Activated CD8-positive, alpha-beta T cell treated with anti-CD3 and anti-CD28 coated beads for 36 hours (primary cell): ENCODE data around the gene CD300E. TPM values are rescaled to one million over a fixed set of nuclear protein-coding genes. Genes with fewer than 3 reads are reported as not detected.
A peak's percentile ranks its signal among the peaks of the same experiment; 100 is the strongest.

Experiments
- ATAC-seq: fragments of 200-7000 bp; cut with Tn5 transposase; one replicate; pipeline ENCODE4 v1.10.0; 2021; ENCODE audit warnings: mild to moderate bottlenecking, moderate library complexity
- CTCF ChIA-PET: fragments of 350-600 bp; sonication (Branson Sonifier 250); formaldehyde crosslinking; loops from one replicate; lab custom pipeline; 2021; ENCODE audit warnings: antibody characterized with exemption; lab: Charles Lee
- POLR2A ChIA-PET: fragments of 350-600 bp; sonication (Branson Sonifier 250); formaldehyde crosslinking; loops from one replicate; lab custom pipeline; 2021; ENCODE audit warnings: antibody characterized with exemption; lab: Charles Lee
- DNase-seq: peaks from one replicate; pipeline ENCODE4 v3.0.0-alpha.2; 2020
- H3K27ac Mint-ChIP-seq: one replicate; pipeline ENCODE4 v1.8.0; 2021; ENCODE audit warnings: mild to moderate bottlenecking, mixed read lengths
- H3K27me3 Mint-ChIP-seq: one replicate; pipeline ENCODE4 v1.8.0; 2021; ENCODE audit warnings: mixed read lengths
- H3K36me3 Mint-ChIP-seq: one replicate; pipeline ENCODE4 v1.8.0; 2021; ENCODE audit warnings: low read depth, mixed read lengths
- H3K4me1 Mint-ChIP-seq: one replicate; pipeline ENCODE4 v1.8.0; 2021; ENCODE audit warnings: low read depth, mixed read lengths
- H3K4me3 Mint-ChIP-seq: one replicate; pipeline ENCODE4 v1.8.0; 2021; ENCODE audit warnings: mild to moderate bottlenecking, moderate library complexity, mixed read lengths
- H3K9me3 Mint-ChIP-seq: one replicate; pipeline ENCODE4 v1.8.0; 2021; ENCODE audit warnings: mixed read lengths
- CTCF ChIP-seq: fragments of 200-600 bp; IDR thresholded peaks from one replicate; pipeline ENCODE4 v1.8.0; 2022; ENCODE audit warnings: antibody characterized with exemption, mild to moderate bottlenecking
- intact Hi-C: fragments of 100-400 bp; cut with micrococcal nuclease; formaldehyde crosslinking; loops from one replicate; pipeline ENCODE4 v1.10.0; 2022
- total RNA-seq, 2 experiments: library from RNA; stranded (reverse); gene quantifications; one replicate each; pipeline ENCODE4 v1.2.3, GENCODE V29; 2021

CD300E gene
- total RNA-seq, 2 experiments from 2014 or later: not detected

- H3K9me3 Mint-ChIP-seq: no peaks in the 10 kb centered on the region
- TF ChIP-seq CTCF: peak; percentile 48
- H3K36me3 Mint-ChIP-seq: no peaks in the 10 kb centered on the region
- intact Hi-C loops: no loop called here
- no peaks in the 10 kb centered on the region for H3K4me1 Mint-ChIP-seq
- ATAC-seq (peak; percentile 62), DNase-seq (no peak)
- no peak overlapping the region for H3K27ac Mint-ChIP-seq
- H3K27me3 Mint-ChIP-seq: peaks cover 43% of the 10 kb centered on the region
- CTCF ChIA-PET: no interaction called here
- H3K4me3 Mint-ChIP-seq: no peak overlapping the region
- POLR2A ChIA-PET: no interaction called here
These were observed 22.7 kb upstream of the CD300E start for GRCh38 chr17:74646231-74646630.

- no peak for TF ChIP-seq CTCF
These were observed 21.5 kb upstream of the CD300E start for GRCh38 chr17:74645010-74645409.

GRCh38 chr17:74644419-74644818 lies 20.9 kb upstream of the CD300E start:
- Mint-ChIP-seq H3K27me3 (peaks cover 41% of the 10 kb centered on the region), H3K4me1 (peaks cover 8% of the 10 kb centered on the region), H3K9me3 (no peaks in the 10 kb centered on the region), H3K27ac (no peak overlapping the region), H3K36me3 (no peaks in the 10 kb centered on the region), H3K4me3 (no peak overlapping the region)
- ATAC-seq (no peak), DNase-seq (no peak)
- ChIA-PET CTCF (interaction anchor here (3.5 kb wide), 1 partner anchor 13 kb away, joined by 13 read pairs; no protein-coding TSS in a partner anchor), POLR2A (no interaction called here)
- intact Hi-C loops: no loop called here
- TF ChIP-seq CTCF: no peak

More at GRCh38 chr17:74645010-74645409, 21.5 kb upstream of the CD300E start:
- peaks cover 2% of the 10 kb centered on the region for H3K4me1 Mint-ChIP-seq
- ATAC-seq: no peak
- no peak for DNase-seq
- H3K9me3 Mint-ChIP-seq: no peaks in the 10 kb centered on the region
- no peak overlapping the region for H3K4me3 Mint-ChIP-seq
- CTCF ChIA-PET: interaction anchor here (3.5 kb wide), 1 partner anchor 12 kb away, joined by 13 read pairs; no protein-coding TSS in a partner anchor
- intact Hi-C loops: no loop called here
- no peaks in the 10 kb centered on the region for H3K36me3 Mint-ChIP-seq
- POLR2A ChIA-PET: no interaction called here
- no peak overlapping the region for H3K27ac Mint-ChIP-seq
- peaks cover 41% of the 10 kb centered on the region for H3K27me3 Mint-ChIP-seq

GRCh38 chr17:74643826-74644225 lies 20.3 kb upstream of the CD300E start:
- ChIA-PET POLR2A (no interaction called here), CTCF (interaction anchor here (3.5 kb wide), 1 partner anchor 14 kb away, joined by 13 read pairs; no protein-coding TSS in a partner anchor)
- ATAC-seq (no peak), DNase-seq (no peak)
- Mint-ChIP-seq H3K9me3 (no peaks in the 10 kb centered on the region), H3K27me3 (peaks cover 40% of the 10 kb centered on the region), H3K36me3 (no peaks in the 10 kb centered on the region), H3K4me3 (no peak overlapping the region), H3K4me1 (peaks cover 8% of the 10 kb centered on the region), H3K27ac (no peak overlapping the region)
- no peak for TF ChIP-seq CTCF
- intact Hi-C loops: no loop called here

- no peaks in the 10 kb centered on the region for H3K36me3 Mint-ChIP-seq
- ATAC-seq: no peak
- CTCF ChIA-PET: interaction anchor here (3.5 kb wide), 1 partner anchor 14 kb away, joined by 13 read pairs; no protein-coding TSS in a partner anchor
- H3K27ac Mint-ChIP-seq: no peak overlapping the region
- H3K4me3 Mint-ChIP-seq: no peak overlapping the region
- no peak for DNase-seq
- POLR2A ChIA-PET: no interaction called here
- TF ChIP-seq CTCF: no peak
- intact Hi-C loops: no loop called here
- H3K27me3 Mint-ChIP-seq: peaks cover 43% of the 10 kb centered on the region
- H3K9me3 Mint-ChIP-seq: no peaks in the 10 kb centered on the region
- H3K4me1 Mint-ChIP-seq: peaks cover 8% of the 10 kb centered on the region
These were observed 19.5 kb upstream of the CD300E start for GRCh38 chr17:74642995-74643394.
